Esophagus squamous epithelium (tissue), 4 donors: ENCODE measurements around the gene OXTR.

Experiments
- POLR2A ChIP-seq, 4 donors: fragments of 450-650 bp; IDR thresholded peaks; one replicate each; pipeline ENCODE4 v1.6.1; 2017; ENCODE audit warnings: antibody characterized with exemption in 4 of 4, mild to moderate bottlenecking in 4 of 4, moderate library complexity in 3 of 4
- TF ChIP-seq, protein P1 (sequence below), 6 experiments: fragments of 450-650 bp in 4 of 6; fragments of 200-600 bp in 2 of 6; sonication (generic) in 2 of 6; IDR thresholded peaks; one replicate each; pipeline ENCODE4 v1.5.1; 2016 to 2019; ENCODE audit warnings: antibody characterized with exemption in 6 of 6, mild to moderate bottlenecking in 4 of 6, moderate library complexity in 4 of 6

GRCh38 chr3:8712045-8712907, 57.1 kb downstream of the OXTR start:
- TF ChIP-seq, protein P1, sequence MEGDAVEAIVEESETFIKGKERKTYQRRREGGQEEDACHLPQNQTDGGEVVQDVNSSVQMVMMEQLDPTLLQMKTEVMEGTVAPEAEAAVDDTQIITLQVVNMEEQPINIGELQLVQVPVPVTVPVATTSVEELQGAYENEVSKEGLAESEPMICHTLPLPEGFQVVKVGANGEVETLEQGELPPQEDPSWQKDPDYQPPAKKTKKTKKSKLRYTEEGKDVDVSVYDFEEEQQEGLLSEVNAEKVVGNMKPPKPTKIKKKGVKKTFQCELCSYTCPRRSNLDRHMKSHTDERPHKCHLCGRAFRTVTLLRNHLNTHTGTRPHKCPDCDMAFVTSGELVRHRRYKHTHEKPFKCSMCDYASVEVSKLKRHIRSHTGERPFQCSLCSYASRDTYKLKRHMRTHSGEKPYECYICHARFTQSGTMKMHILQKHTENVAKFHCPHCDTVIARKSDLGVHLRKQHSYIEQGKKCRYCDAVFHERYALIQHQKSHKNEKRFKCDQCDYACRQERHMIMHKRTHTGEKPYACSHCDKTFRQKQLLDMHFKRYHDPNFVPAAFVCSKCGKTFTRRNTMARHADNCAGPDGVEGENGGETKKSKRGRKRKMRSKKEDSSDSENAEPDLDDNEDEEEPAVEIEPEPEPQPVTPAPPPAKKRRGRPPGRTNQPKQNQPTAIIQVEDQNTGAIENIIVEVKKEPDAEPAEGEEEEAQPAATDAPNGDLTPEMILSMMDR (IDR thresholded peaks at IDR 0.05): no peak
- no peak for TF ChIP-seq POLR2A (IDR thresholded peaks at IDR 0.05)
